Superior temporal gyrus (tissue), 1 donor: Measurements from ENCODE around the gene SNX24.
"Not testable (repeated sequence)": the region's sequence is repeated elsewhere in the genome, so short reads cannot be mapped to it uniquely, and the experiment has no call there.

Experiments used
- DNase-seq: peaks from one replicate; pipeline ENCODE4 v3.0.0-alpha.2; 2016; ENCODE audit errors: extremely low spot score

Gene SNX24

GRCh38 chr5:122845229-122846050 lies at the start of gene SNX24:
Gene SNX24, plus strand, starts transcription at chr5:122845613. Its CDS starts 21 bp downstream, at chr5:122845634.
- DNase-seq: peak; percentile 82

- no peak for DNase-seq
These were observed 39.9 kb upstream of the SNX24 start for GRCh38 chr5:122805481-122805880.

- no peak for DNase-seq
These were observed 35.0 kb upstream of the SNX24 start for GRCh38 chr5:122810405-122810804.

- no peak for DNase-seq
These were observed 30.1 kb upstream of the SNX24 start for GRCh38 chr5:122815218-122815767.

- no peak for DNase-seq
These were observed 28.7 kb upstream of the SNX24 start for GRCh38 chr5:122816756-122817155.

GRCh38 chr5:122831984-122832383 lies 13.4 kb upstream of the SNX24 start:
- no peak for DNase-seq

GRCh38 chr5:122835681-122836080 lies 9.7 kb upstream of the SNX24 start:
- DNase-seq: no peak

GRCh38 chr5:122836947-122837346 lies 8.5 kb upstream of the SNX24 start:
- DNase-seq: no peak

- no peak for DNase-seq
These were observed 5.7 kb upstream of the SNX24 start for GRCh38 chr5:122839731-122840130.

- no peak for DNase-seq
These were observed 3.3 kb upstream of the SNX24 start for GRCh38 chr5:122842016-122842580.

GRCh38 chr5:122844136-122844909 lies 1.1 kb upstream of the SNX24 start:
- no peak for DNase-seq

- DNase-seq: no peak
These were observed 544 bp upstream of the SNX24 start for GRCh38 chr5:122844910-122845228.

GRCh38 chr5:122846051-122846550 lies 688 bp downstream of the SNX24 start:
- DNase-seq: peak; percentile 67

GRCh38 chr5:122847687-122848081 lies 2.3 kb downstream of the SNX24 start:
- no peak for DNase-seq

GRCh38 chr5:122849771-122850170 lies 4.4 kb downstream of the SNX24 start:
- no peak for DNase-seq

- DNase-seq: not testable (repeated sequence)
These were observed 12.1 kb downstream of the SNX24 start for GRCh38 chr5:122857538-122857937.

GRCh38 chr5:122858451-122858850 lies 13.0 kb downstream of the SNX24 start:
- DNase-seq: no peak

- no peak for DNase-seq
These were observed 17.8 kb downstream of the SNX24 start for GRCh38 chr5:122863240-122863639.

- DNase-seq: no peak
These were observed 18.3 kb downstream of the SNX24 start for GRCh38 chr5:122863721-122864120.

GRCh38 chr5:122864400-122864799 lies 19.0 kb downstream of the SNX24 start:
- DNase-seq: no peak

GRCh38 chr5:122864842-122865241 lies 19.4 kb downstream of the SNX24 start:
- no peak for DNase-seq

- DNase-seq: no peak
These were observed 24.9 kb downstream of the SNX24 start for GRCh38 chr5:122870219-122870856.
